Astrocyte of the spinal cord (primary cell): Measurements from ENCODE around the gene YOD1.

Experiments used
- DNase-seq: peaks from one replicate; pipeline ENCODE4 v3.0.0; 2011; ENCODE audit warnings: low read depth, low spot score
- H3K4me3 ChIP-seq: 2 replicates; pipeline ENCODE4 v1.5.1; 2011; ENCODE audit warnings: low read depth, mild to moderate bottlenecking, low read length, moderate library complexity
- in situ Hi-C: cut with HindIII; loops from 2 replicates; pipeline ENCODE4 v1.10.0; 2017; ENCODE audit warnings: low sequenced_read_pairs
- TF ChIP-seq, protein P1 (sequence below): IDR thresholded peaks from 2 replicates; pipeline ENCODE4 v1.5.1; 2012; ENCODE audit warnings: low read depth, mild to moderate bottlenecking, low read length, inconsistent platforms

Gene YOD1

DNA sequence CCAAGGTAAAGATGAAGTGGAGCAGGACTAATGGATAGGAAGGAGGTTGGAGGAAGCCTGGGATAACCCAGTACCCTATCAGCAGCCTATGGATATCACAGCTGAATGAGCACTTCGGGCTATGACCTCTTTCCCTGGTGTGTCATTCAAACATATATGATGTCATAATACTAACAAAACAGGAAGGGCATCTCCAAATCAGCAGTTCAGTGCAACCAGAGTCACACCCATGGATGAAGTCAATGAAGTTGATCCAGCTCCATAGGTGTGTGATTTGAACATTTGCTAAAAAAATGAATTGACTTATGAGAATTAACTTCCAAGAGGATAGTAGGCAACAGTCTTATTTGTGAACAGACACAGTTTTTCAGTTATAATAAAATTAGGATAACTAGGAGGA lies 16.8 kb downstream of the YOD1 start:
- no peak for DNase-seq
- H3K4me3 ChIP-seq = no peak overlapping the region
- TF ChIP-seq, protein P1, sequence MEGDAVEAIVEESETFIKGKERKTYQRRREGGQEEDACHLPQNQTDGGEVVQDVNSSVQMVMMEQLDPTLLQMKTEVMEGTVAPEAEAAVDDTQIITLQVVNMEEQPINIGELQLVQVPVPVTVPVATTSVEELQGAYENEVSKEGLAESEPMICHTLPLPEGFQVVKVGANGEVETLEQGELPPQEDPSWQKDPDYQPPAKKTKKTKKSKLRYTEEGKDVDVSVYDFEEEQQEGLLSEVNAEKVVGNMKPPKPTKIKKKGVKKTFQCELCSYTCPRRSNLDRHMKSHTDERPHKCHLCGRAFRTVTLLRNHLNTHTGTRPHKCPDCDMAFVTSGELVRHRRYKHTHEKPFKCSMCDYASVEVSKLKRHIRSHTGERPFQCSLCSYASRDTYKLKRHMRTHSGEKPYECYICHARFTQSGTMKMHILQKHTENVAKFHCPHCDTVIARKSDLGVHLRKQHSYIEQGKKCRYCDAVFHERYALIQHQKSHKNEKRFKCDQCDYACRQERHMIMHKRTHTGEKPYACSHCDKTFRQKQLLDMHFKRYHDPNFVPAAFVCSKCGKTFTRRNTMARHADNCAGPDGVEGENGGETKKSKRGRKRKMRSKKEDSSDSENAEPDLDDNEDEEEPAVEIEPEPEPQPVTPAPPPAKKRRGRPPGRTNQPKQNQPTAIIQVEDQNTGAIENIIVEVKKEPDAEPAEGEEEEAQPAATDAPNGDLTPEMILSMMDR = no peak
- in situ Hi-C loops = no loop called here

DNA sequence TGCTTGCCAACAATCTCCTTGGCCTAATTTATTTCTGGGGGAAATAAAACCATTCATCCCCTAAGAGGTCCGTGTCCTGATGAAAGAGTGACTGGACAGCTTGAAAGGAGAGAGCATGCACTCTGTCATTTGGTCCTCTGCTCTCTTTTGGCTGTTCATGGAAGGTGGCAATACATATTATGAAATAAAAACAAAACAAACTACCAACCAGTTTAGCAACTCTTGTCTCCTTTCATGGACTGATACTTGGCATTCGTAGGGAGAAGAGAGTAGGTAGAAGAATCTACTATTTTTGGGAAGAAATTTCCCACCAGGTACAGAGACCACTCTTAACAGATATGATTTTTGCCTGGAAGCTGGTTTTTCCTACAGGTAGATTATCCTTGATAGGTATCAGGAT lies 17.7 kb downstream of the YOD1 start:
- DNase-seq = no peak
- TF ChIP-seq, protein P1 = no peak
- no peak overlapping the region for H3K4me3 ChIP-seq
- in situ Hi-C loops = no loop called here

DNA sequence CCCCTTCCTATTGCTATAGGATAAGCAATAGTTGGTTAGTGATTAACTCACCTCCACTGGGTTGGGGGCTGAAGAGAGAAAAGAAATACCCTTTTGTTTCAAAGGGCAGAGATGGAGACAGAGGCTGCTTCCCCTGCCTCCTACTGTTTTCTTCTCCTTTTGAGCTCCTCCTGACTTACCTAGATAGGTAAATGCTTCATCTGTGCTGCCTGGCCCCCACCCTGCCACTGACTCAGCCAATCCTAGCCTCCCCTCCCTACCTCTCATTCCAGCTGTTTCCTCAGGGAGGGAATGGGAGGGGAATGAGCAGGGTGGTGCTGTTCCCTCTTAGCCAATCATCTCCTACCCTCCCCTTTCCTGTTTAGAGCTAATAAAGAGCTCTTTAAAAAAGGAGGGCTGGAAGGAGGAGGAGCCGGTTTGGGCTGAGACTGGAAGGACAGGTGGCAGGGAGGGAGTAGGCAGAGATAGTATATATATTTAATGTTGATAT lies 18.4 kb downstream of the YOD1 start, which contains the start of gene C1orf116:
Gene C1orf116 (minus strand): TSS at position 229 of the 490 bp plus-strand sequence. CDS start 5,158 bp downstream, outside the sequence.
- TF ChIP-seq, protein P1 = no peak
- in situ Hi-C loops = no loop called here
- H3K4me3 ChIP-seq = no peak within 1 kb of the TSS
- DNase-seq = no peak

DNA sequence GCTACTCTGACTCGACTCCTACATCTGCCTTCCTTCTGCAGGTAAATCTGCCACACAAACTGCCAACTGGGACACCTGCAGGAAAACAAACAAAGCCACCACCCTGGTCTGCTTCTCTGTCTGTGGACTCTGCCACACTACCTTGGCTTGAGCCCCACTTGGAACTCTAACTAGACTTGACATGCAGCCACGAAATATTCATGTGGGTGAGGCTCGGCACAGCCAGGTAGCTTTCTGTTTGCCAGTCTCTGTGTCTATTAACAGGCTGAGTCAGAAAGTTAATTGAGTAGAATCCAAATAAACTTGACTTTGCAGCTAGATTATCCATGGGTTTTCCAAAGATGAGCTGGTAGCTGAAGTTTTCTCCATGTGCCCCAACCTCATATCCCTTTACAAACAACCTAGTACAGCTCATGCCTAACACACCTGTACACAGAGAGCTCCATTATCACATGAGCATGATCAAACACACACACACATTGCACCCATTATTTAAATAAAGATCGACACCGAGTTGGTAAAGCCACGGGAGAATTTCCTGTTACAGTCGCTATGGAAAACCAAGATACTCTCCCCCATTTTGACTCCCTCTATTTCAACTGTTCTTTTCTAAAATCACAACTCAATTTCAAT lies 19.3 kb downstream of the YOD1 start:
- TF ChIP-seq, protein P1 = no peak
- no peak for DNase-seq
- H3K4me3 ChIP-seq = no peak overlapping the region
- in situ Hi-C loops = no loop called here

DNA sequence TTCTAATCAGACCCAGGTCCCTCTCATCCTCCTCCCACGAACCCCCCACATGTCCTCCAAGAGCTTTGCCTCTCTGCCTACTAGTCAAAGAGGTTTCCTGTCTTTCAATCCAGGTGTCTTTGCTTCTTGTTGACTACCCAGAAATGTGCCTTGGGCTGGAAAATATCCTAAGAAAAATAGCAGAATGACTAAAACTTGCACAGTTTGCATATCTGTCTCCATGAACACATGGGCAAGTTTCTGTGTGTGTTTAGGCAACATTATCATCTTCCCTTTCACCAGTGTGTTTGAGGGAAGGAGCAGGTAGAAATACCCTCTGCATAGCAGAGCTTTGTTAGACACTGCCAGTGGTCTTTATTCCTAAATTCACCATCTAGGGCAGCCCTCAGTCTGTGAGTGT lies 20.0 kb downstream of the YOD1 start:
- TF ChIP-seq, protein P1 = no peak
- no peak overlapping the region for H3K4me3 ChIP-seq
- DNase-seq = no peak
- in situ Hi-C loops = no loop called here

DNA sequence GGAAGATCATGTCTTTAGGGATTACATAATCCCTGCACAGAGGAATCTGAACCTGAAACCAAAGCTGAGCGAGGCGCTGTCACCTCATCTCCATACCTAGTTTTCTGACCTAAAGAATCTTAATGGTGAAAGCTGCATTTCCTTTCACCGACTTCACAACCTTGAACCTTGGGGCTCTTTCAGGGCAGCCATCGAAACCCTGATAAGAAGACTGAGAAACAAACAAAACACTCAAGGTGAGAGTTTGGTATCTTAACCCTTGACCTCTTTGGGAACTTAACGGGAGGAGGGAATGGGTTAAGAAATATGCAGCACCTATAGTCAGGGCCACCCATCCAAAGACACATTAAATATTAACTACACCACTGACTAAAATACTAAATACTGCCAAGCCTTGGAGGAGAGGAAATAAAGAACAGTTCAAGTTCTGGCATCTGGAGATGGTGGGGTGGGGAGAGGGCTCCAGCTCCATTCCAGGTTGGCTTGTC lies 20.4 kb downstream of the YOD1 start:
- H3K4me3 ChIP-seq = no peak overlapping the region
- in situ Hi-C loops = no loop called here
- TF ChIP-seq, protein P1 = no peak
- no peak for DNase-seq
